Measurements from ENCODE around the gene CUL3. TPM values are rescaled to one million over a fixed set of nuclear protein-coding genes. Genes with fewer than 3 reads are reported as not detected.

CUL3 gene
- total and polyA plus RNA-seq, 4 experiments from 2014 or later = 12.4 to 85.3 (median 73.3) TPM

GRCh38 chr2:224572338-224572737, 12.8 kb downstream of the CUL3 start:
- peak overlapping the region in 6 of 8 donors; percentile 2 to 71 (median 46) for H3K4me3 Mint-ChIP-seq
- peak overlapping the region in 1 of 7 donors; percentile 25 for H3K27ac Mint-ChIP-seq
- Histone ChIP-seq H3K27me3 (ENCODE audit: insufficient read depth, low read length) (no peaks in the 10 kb centered on the region), H3K4me1 (ENCODE audit: insufficient read depth, low read length) (peaks cover 91% of the 10 kb centered on the region), H3K9me3 (ENCODE audit: control insufficient read depth in 1 of 2, low read length in 2 of 2) (no peaks in the 10 kb centered on the region), H3K27ac (ENCODE audit: low read depth, low read length) (no peak overlapping the region), H3K4me3 (ENCODE audit: low read length in 2 of 2) (no peak overlapping the region), H3K36me3 (ENCODE audit: insufficient read depth, low read length) (no peaks in the 10 kb centered on the region)
- CTCF ChIA-PET (ENCODE audit: partially characterized antibody) = interaction anchor here (1.3 kb wide), 1 partner anchor 13 kb away, joined by 3 read pairs; the partner anchor contains the start of gene CUL3
- peaks cover 0 to 6% (median under 1%) of the 10 kb centered on the region in 8 donors for H3K9me3 Mint-ChIP-seq
- intact Hi-C loops (cut with micrococcal nuclease) = loop anchor here (5.0 kb wide), 1 partner anchor 35 kb away; no protein-coding TSS in a partner anchor
- POLR2A ChIA-PET (ENCODE audit: partially characterized antibody) = interaction anchor here (1.8 kb wide), 1 partner anchor 13 kb away, joined by 12 read pairs; the partner anchor contains the start of gene CUL3
- no peak for DNase-seq
- no peaks in the 10 kb centered on the region for H3K27me3 Mint-ChIP-seq
- peaks cover 66 to 98% (median 78%) of the 10 kb centered on the region in 4 donors for H3K4me1 Mint-ChIP-seq
- H3K36me3 Mint-ChIP-seq = peaks cover 7 to 11% of the 10 kb centered on the region in 2 donors

- Histone ChIP-seq H3K4me3 (ENCODE audit: low read length in 2 of 2) (no peak overlapping the region), H3K27me3 (ENCODE audit: insufficient read depth, low read length) (no peaks in the 10 kb centered on the region), H3K27ac (ENCODE audit: low read depth, low read length) (no peak overlapping the region), H3K9me3 (ENCODE audit: control insufficient read depth in 1 of 2, low read length in 2 of 2) (no peaks in the 10 kb centered on the region), H3K4me1 (ENCODE audit: insufficient read depth, low read length) (peaks cover 87% of the 10 kb centered on the region), H3K36me3 (ENCODE audit: insufficient read depth, low read length) (no peaks in the 10 kb centered on the region)
- intact Hi-C loops (cut with micrococcal nuclease) = loop anchor here (5.0 kb wide), 1 partner anchor 33 kb away; no protein-coding TSS in a partner anchor
- no peak for DNase-seq
- Mint-ChIP-seq H3K27me3 (no peaks in the 10 kb centered on the region), H3K4me3 (peak overlapping the region in 7 of 8 donors; percentile 18 to 76 (median 61)), H3K9me3 (peaks cover 0 to 14% (median under 1%) of the 10 kb centered on the region in 8 donors), H3K27ac (peak overlapping the region in 3 of 7 donors; percentile 31 to 44 (median 43)), H3K36me3 (peaks cover 19 to 23% of the 10 kb centered on the region in 2 donors), H3K4me1 (peaks cover 63 to 89% (median 72%) of the 10 kb centered on the region in 4 donors)
- CTCF ChIA-PET (ENCODE audit: partially characterized antibody) = no interaction called here
- POLR2A ChIA-PET (ENCODE audit: partially characterized antibody) = interaction anchor here (0.7 kb wide), 1 partner anchor 10 kb away, joined by 3 read pairs; no protein-coding TSS in a partner anchor
Observed at GRCh38 chr2:224570328-224570993, 14.7 kb downstream of the CUL3 start.

GRCh38 chr2:224569654-224570053, 15.5 kb downstream of the CUL3 start:
- intact Hi-C loops (cut with micrococcal nuclease) = loop anchor here (5.0 kb wide), 1 partner anchor 32 kb away; no protein-coding TSS in a partner anchor
- POLR2A ChIA-PET (ENCODE audit: partially characterized antibody) = no interaction called here
- Histone ChIP-seq H3K4me3 (ENCODE audit: low read length in 2 of 2) (no peak overlapping the region), H3K9me3 (ENCODE audit: control insufficient read depth in 1 of 2, low read length in 2 of 2) (no peaks in the 10 kb centered on the region), H3K27me3 (ENCODE audit: insufficient read depth, low read length) (no peaks in the 10 kb centered on the region), H3K27ac (ENCODE audit: low read depth, low read length) (no peak overlapping the region), H3K4me1 (ENCODE audit: insufficient read depth, low read length) (peaks cover 87% of the 10 kb centered on the region), H3K36me3 (ENCODE audit: insufficient read depth, low read length) (no peaks in the 10 kb centered on the region)
- Mint-ChIP-seq H3K4me3 (peak overlapping the region in 4 of 8 donors; percentile 0 to 57 (median 9)), H3K27ac (no peak overlapping the region), H3K4me1 (peaks cover 63 to 89% (median 67%) of the 10 kb centered on the region in 4 donors), H3K36me3 (peaks cover 19 to 30% of the 10 kb centered on the region in 2 donors), H3K27me3 (no peaks in the 10 kb centered on the region), H3K9me3 (peaks cover 0 to 14% (median under 1%) of the 10 kb centered on the region in 8 donors)
- CTCF ChIA-PET (ENCODE audit: partially characterized antibody) = no interaction called here
- no peak for DNase-seq

- H3K27ac Mint-ChIP-seq = no peak overlapping the region
- Histone ChIP-seq H3K4me3 (ENCODE audit: low read length in 2 of 2) (no peak overlapping the region), H3K4me1 (ENCODE audit: insufficient read depth, low read length) (peaks cover 87% of the 10 kb centered on the region), H3K9me3 (ENCODE audit: control insufficient read depth in 1 of 2, low read length in 2 of 2) (no peaks in the 10 kb centered on the region), H3K36me3 (ENCODE audit: insufficient read depth, low read length) (no peaks in the 10 kb centered on the region), H3K27me3 (ENCODE audit: insufficient read depth, low read length) (no peaks in the 10 kb centered on the region), H3K27ac (ENCODE audit: low read depth, low read length) (no peak overlapping the region)
- H3K9me3 Mint-ChIP-seq = peaks cover 0 to 14% (median under 1%) of the 10 kb centered on the region in 8 donors
- ChIA-PET CTCF (ENCODE audit: partially characterized antibody) (interaction anchor here (1.0 kb wide), 1 partner anchor 14 kb away, joined by 5 read pairs; no protein-coding TSS in a partner anchor), POLR2A (ENCODE audit: partially characterized antibody) (interaction anchor here (1.2 kb wide), 1 partner anchor 19 kb away, joined by 3 read pairs; the partner anchor contains the start of gene CUL3)
- H3K4me1 Mint-ChIP-seq = peaks cover 31 to 79% (median 52%) of the 10 kb centered on the region in 4 donors
- peaks cover 17 to 32% of the 10 kb centered on the region in 2 donors for H3K36me3 Mint-ChIP-seq
- peak overlapping the region in 4 of 8 donors; percentile 1 to 40 (median 28) for H3K4me3 Mint-ChIP-seq
- intact Hi-C loops (cut with micrococcal nuclease) = no loop called here
- no peak for DNase-seq
- no peaks in the 10 kb centered on the region for H3K27me3 Mint-ChIP-seq
Observed at GRCh38 chr2:224565452-224566035, 19.6 kb downstream of the CUL3 start.

GRCh38 chr2:224563537-224563936, 21.6 kb downstream of the CUL3 start:
- no peaks in the 10 kb centered on the region for H3K27me3 Mint-ChIP-seq
- intact Hi-C loops (cut with micrococcal nuclease) = loop anchor here (5.0 kb wide), 1 partner anchor 36 kb away; no protein-coding TSS in a partner anchor
- ChIA-PET POLR2A (ENCODE audit: partially characterized antibody) (no interaction called here), CTCF (ENCODE audit: partially characterized antibody) (no interaction called here)
- peak overlapping the region in 2 of 7 donors; percentile 53 to 65 for H3K27ac Mint-ChIP-seq
- no peaks in the 10 kb centered on the region for H3K36me3 ChIP-seq (ENCODE audit: insufficient read depth, low read length)
- no peaks in the 10 kb centered on the region for H3K27me3 ChIP-seq (ENCODE audit: insufficient read depth, low read length)
- peaks cover 17 to 32% of the 10 kb centered on the region in 2 donors for H3K36me3 Mint-ChIP-seq
- H3K27ac ChIP-seq (ENCODE audit: low read depth, low read length) = no peak overlapping the region
- peaks cover 84% of the 10 kb centered on the region for H3K4me1 ChIP-seq (ENCODE audit: insufficient read depth, low read length)
- H3K4me1 Mint-ChIP-seq = peaks cover 11 to 63% (median 43%) of the 10 kb centered on the region in 4 donors
- no peak for DNase-seq
- H3K4me3 ChIP-seq (ENCODE audit: low read length in 2 of 2) = no peak overlapping the region
- H3K9me3 Mint-ChIP-seq = peaks cover 0 to 14% (median under 1%) of the 10 kb centered on the region in 8 donors
- peak overlapping the region in 3 of 8 donors; percentile 44 to 67 (median 52) for H3K4me3 Mint-ChIP-seq
- H3K9me3 ChIP-seq (ENCODE audit: control insufficient read depth in 1 of 2, low read length in 2 of 2) = no peaks in the 10 kb centered on the region

GRCh38 chr2:224562831-224563230, 22.3 kb downstream of the CUL3 start:
- POLR2A ChIA-PET (ENCODE audit: partially characterized antibody) = no interaction called here
- CTCF ChIA-PET (ENCODE audit: partially characterized antibody) = interaction anchor here (0.7 to 1.3 kb wide), 2 partner anchors 21 to 198 kb away, joined by 3 read pairs; no protein-coding TSS in a partner anchor
- no peaks in the 10 kb centered on the region for H3K27me3 Mint-ChIP-seq
- no peak overlapping the region for H3K27ac ChIP-seq (ENCODE audit: low read depth, low read length)
- H3K9me3 Mint-ChIP-seq = peaks cover 0 to 11% (median under 1%) of the 10 kb centered on the region in 8 donors
- DNase-seq = no peak
- H3K36me3 Mint-ChIP-seq = peaks cover 17 to 28% of the 10 kb centered on the region in 2 donors
- no peak overlapping the region for H3K4me3 ChIP-seq (ENCODE audit: low read length in 2 of 2)
- peak overlapping the region in 2 of 8 donors; percentile 18 to 31 for H3K4me3 Mint-ChIP-seq
- no peaks in the 10 kb centered on the region for H3K9me3 ChIP-seq (ENCODE audit: control insufficient read depth in 1 of 2, low read length in 2 of 2)
- H3K4me1 ChIP-seq (ENCODE audit: insufficient read depth, low read length) = peaks cover 79% of the 10 kb centered on the region
- no peaks in the 10 kb centered on the region for H3K36me3 ChIP-seq (ENCODE audit: insufficient read depth, low read length)
- peaks cover 11 to 64% (median 46%) of the 10 kb centered on the region in 4 donors for H3K4me1 Mint-ChIP-seq
- H3K27me3 ChIP-seq (ENCODE audit: insufficient read depth, low read length) = no peaks in the 10 kb centered on the region
- no peak overlapping the region for H3K27ac Mint-ChIP-seq
- intact Hi-C loops (cut with micrococcal nuclease) = loop anchor here (5.0 kb wide), 1 partner anchor 36 kb away; no protein-coding TSS in a partner anchor
